LHCN-M2 (cell line): ENCODE measurements around the gene SLC16A7. TPM values are rescaled to one million over a fixed set of nuclear protein-coding genes. Genes with fewer than 3 reads are reported as not detected.

Experiments used
- DNase-seq: peaks from one replicate; pipeline ENCODE4 v3.0.0-alpha.2; 2012; ENCODE audit warnings: low read depth
- total RNA-seq: library from RNA; depleted of rRNA; stranded (reverse); fragments of >200 nt; gene quantifications from 2 replicates; pipeline ENCODE4 v1.2.3, GENCODE V29; 2014

SLC16A7 gene
- total RNA-seq, 1 experiment from 2014 or later = 15.9 TPM

DNA sequence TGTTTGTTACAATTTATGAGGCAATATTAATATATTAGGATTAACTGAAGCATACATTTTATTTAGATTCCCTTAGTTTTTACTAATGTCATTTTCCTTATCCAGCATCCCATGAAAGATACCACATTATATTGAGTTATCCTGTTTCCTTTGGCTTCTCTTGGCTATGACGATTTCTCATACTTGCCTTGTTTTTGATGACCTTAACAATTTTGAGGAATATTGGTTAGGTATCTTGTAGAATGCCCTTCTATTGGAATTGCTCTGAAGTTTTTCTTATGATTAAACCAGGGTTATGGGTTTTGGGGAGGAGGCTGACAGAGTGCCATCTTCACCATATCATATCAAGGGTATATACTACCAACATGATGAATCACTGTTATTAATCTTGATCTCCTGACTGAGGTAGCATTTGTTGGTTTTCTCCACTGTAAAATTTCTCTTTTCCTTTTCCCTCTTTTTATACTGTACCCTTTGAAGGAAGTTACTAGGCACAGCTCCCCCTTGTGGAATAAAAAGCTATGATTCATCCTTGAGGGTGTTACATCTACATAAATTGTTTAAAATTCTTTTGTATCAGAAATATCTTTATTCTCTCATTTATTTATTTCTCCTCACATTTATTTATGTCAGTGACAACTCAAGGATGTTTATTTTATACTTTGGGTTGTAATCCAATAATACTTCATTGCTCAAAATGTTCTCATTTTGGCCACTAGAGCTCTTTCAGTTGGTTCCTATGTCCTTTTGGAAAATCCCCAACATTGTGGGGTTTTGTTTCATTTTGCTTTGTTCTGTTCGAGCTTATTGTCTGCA, 239.0 kb downstream of the SLC16A7 start:
- DNase-seq = peak; percentile 44
